ENCODE data around the gene PDE4D.
"Not testable (repeated sequence)": the region's sequence is repeated elsewhere in the genome, so short reads cannot be mapped to it uniquely, and the experiment has no call there.

The PDE4D gene

DNA sequence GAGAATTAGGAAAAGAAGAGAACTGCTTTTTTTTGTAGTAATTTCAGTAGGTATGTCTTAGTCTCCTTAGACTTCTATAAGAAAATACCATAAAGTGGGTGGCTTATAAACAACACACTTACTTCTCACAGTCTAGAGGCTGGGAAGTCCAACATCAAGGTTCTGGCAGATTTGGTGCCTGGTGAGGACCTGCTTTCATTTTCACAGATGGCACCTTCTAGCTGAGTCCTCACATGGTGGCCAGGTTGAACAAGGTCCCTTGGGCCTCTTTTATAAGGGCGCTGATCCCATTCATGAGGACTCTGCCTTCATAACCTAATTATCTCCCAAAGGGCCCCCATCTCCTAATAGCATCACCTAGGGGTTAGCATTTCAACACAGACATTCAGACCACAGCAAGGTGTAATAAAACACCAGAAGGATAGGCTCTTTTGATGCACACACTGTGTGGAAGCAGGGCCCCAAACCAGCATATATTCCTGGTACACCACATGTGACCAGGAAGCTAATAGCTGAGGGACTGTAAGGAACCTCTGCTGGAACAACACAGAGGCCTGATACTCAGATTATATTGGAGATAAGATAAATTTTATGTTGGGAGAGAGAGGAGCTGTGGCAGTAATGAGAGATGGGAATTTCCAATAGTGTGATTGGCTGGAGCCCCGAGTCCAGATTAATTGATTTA lies 925.8 kb downstream of the PDE4D start:
- DNase-seq (ENCODE audit: low spot score), result no peak

GRCh38 chr5:58965677-58966414 lies 927.7 kb downstream of the PDE4D start:
- no peak for DNase-seq (ENCODE audit: low spot score)

- DNase-seq (ENCODE audit: low spot score), result no peak
These were observed 929.7 kb downstream of the PDE4D start for GRCh38 chr5:58963821-58964220.

DNA sequence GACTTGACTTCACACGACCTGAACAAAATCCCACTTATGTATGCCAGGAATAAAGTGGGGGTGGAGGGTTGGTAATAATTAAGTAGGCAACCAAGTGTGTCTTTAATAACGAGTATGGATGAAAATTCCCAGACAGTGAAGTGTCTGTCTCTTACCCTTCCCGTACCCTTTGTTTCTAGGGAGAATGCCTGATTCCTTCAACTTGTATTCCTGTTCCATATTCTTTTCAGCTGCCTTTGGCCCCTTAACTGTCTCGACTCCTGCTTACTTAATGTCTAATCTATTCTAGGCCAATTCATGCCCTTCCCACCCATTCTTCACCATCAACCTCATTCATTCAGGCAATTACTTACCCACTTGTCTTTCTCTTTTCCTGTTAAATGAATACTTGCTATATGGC lies 930.2 kb downstream of the PDE4D start:
- DNase-seq (ENCODE audit: low spot score), result no peak

- DNase-seq (ENCODE audit: low spot score), result no peak
These were observed 931.8 kb downstream of the PDE4D start for GRCh38 chr5:58961631-58962280.

GRCh38 chr5:58958701-58959100 lies 934.8 kb downstream of the PDE4D start:
- DNase-seq (ENCODE audit: low spot score), result no peak

- not testable (repeated sequence) for DNase-seq (ENCODE audit: low spot score)
These were observed 940.3 kb downstream of the PDE4D start for GRCh38 chr5:58953218-58953617.

- no peak for DNase-seq (ENCODE audit: low spot score)
These were observed 943.3 kb downstream of the PDE4D start for GRCh38 chr5:58950224-58950623.

GRCh38 chr5:58946230-58946629 lies 947.3 kb downstream of the PDE4D start:
- no peak for DNase-seq (ENCODE audit: low spot score)

- no peak for DNase-seq (ENCODE audit: low spot score)
These were observed 949.3 kb downstream of the PDE4D start for GRCh38 chr5:58944221-58944620.

DNA sequence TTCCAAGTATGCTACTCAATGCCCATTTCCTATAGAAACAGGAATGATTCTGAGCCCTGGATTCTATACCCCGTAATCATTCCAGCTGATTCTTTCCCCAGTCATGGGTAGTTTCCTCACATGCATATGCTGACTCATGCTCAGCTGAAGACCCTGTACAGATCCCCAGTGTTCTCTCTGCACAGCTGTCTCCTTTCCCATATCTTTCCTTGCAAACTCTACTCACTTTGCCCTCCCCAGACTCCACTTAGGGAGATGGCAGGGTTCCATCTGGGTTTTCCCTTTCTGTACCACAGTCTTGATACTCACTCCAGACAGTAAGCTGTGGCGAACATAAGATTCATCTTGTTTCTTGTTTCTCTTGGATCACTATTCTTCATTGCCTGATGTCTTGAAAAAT lies 953.1 kb downstream of the PDE4D start:
- DNase-seq (ENCODE audit: low spot score), result no peak

GRCh38 chr5:58939664-58940063 lies 953.9 kb downstream of the PDE4D start:
- no peak for DNase-seq (ENCODE audit: low spot score)

GRCh38 chr5:58938563-58939424 lies 954.7 kb downstream of the PDE4D start:
- no peak for DNase-seq (ENCODE audit: low spot score)

DNA sequence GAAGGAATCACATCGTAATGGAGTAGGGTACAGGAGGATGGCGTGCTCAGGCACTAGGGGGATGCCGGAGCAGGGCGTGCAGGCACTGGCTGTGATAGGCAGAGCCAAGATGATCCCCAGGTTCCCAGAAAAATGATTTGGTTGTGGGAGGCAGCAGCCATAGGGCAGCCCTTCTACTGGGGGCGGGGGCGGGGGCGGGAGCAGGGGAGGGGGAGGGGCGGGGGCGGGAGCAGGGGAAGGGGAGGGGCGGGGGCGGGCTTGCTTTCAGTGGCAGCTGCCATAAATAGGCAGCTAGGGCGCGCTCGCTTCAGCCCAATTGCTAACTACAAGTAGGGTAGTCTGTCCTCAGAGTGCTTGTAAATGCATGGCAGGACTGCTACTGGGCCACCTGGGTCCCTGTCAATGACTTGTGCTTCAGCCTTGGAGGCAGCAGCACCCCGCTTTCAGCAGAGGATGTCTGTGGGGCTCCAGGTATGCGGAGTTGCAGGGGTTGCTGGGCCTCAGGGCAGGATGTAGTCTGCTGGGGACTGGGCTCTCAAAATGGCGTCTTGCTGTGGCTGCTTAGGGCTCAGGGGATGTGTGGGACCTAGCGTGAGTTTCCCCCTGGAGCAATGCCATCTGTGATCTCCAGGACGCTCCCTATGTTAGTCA lies 956.4 kb downstream of the PDE4D start:
- no peak for DNase-seq (ENCODE audit: low spot score)

DNA sequence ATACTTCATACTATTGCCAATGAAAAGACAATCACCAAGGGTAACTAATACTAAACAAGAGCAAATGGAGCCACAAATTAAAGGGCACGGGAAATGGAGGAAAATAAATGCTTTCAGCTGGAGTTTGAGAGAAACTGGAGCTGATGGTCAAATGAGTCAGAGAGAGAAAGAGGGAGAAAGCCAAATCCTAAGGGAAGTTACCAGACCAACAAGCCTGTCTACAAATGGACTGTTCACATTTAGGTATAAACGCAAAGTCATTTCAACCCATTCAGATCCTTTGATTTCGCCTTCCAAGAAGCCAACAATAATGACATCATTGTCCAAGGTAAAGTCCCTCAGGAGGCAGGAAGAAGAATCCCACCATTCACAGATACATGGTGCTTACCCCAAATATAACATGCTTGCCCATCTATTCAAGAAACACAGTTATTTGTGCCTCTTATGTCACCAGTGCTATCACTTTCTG lies 958.9 kb downstream of the PDE4D start:
- DNase-seq (ENCODE audit: low spot score), result no peak

DNA sequence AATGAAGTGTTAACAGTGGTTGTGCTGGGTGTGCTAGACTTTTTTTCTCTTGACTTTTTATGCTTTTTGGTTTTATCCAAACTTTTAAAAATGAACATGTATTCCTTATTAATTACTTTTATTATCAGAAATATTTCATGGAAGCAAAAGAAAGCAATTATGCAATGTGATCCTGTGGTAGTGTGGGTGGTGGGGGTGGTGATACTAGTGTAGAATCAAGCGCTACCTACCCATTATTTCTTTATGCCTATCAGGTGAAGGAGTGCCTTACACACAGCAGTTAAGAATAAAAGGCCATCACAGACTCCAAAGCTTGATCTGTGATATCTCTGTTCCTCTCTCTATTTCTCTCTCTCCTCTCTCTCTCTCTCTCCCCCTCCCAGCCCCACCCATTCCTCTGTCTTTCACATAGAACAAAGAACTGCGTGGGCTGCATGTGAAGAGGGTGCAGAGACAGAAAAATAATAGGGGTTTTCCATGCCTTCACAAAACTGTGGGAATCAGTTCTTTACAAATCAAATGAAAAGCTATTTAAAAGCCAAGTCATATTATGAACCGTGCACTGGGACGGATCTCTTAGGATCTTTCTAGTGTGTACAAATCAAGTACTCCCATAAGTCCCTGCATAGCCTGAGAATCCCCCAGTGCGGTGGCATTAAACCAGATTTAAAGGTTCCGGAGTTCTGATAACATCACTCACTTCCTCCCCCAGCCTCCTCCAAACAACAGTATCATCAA lies 959.5 kb downstream of the PDE4D start:
- DNase-seq (ENCODE audit: low spot score), result no peak

DNA sequence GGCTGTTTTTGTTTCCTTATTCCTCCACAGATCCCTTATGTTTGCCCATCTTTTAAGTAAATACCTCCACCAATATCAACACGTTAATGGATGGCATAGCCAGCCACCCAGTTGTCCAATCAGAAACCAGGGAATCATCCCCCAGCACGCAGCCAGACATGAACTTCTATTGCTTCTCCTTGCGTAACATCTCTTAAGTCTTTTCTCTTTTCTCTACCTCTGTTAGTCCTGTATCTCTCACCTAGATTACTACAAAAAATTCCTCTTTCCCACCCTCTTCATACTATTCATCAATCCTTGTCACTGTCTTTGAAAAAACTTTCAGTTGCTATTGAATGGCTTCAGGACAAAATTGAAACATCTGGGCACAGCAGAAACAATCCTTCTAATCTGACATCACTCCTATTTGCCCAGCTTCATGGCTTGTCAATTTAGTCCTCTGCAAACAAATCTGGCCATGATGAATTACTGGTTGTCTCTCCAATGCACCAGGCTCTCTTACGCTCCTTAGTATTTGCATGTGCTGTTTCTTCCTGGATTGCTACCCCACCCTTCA lies 961.4 kb downstream of the PDE4D start:
- no peak for DNase-seq (ENCODE audit: low spot score)

- no peak for DNase-seq (ENCODE audit: low spot score)
These were observed 963.0 kb downstream of the PDE4D start for GRCh38 chr5:58930520-58930919.

DNA sequence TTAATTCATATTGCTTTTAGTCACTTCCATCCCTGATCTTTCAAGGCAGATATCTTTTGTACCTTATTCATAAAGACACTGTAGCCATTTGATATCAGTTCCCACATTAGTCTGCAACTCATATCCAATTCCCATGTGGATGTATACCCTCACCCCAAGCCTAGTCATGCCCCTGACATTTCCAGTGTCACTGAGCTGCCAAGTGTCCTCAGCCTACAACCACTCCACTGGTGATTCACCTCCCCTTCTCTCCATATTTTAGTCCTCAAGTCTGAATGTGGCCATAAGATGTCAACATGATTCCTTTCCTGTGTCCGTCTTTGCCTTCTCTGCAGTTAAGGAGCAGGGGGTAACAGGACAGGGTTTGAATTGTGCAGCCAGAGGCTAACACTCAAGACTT lies 963.8 kb downstream of the PDE4D start:
- no peak for DNase-seq (ENCODE audit: low spot score)

- no peak for DNase-seq (ENCODE audit: low spot score)
These were observed 965.6 kb downstream of the PDE4D start for GRCh38 chr5:58927938-58928337.

- DNase-seq (ENCODE audit: low spot score), result no peak
These were observed 966.3 kb downstream of the PDE4D start for GRCh38 chr5:58927181-58927580.

Data from globus pallidus (tissue), 1 donor.